NCI-H524 treated with DMSO at 0.1 percent for 48 hours (cell line): ENCODE measurements around the gene SPOCK1.
A peak's percentile ranks its signal among the peaks of the same experiment; 100 is the strongest.
"Not testable (repeated sequence)": the region's sequence is repeated elsewhere in the genome, so short reads cannot be mapped to it uniquely, and the experiment has no call there.

Source experiments
- DNase-seq: peaks from one replicate; lab custom pipeline; 2025; lab: John Stamatoyannopoulos, UW

SPOCK1 gene

GRCh38 chr5:137019229-137019628 lies 479.9 kb downstream of the SPOCK1 start:
- no peak for DNase-seq

GRCh38 chr5:137016783-137017324 lies 482.3 kb downstream of the SPOCK1 start:
- DNase-seq = no peak

- no peak for DNase-seq
Measured at GRCh38 chr5:137015540-137016116, 483.5 kb downstream of the SPOCK1 start.

- DNase-seq = no peak
Measured at GRCh38 chr5:137014731-137015130, 484.4 kb downstream of the SPOCK1 start.

GRCh38 chr5:137010226-137010625 lies 488.9 kb downstream of the SPOCK1 start:
- DNase-seq = no peak

GRCh38 chr5:137004279-137004678 lies 494.8 kb downstream of the SPOCK1 start:
- no peak for DNase-seq

GRCh38 chr5:137001026-137001569 lies 498.0 kb downstream of the SPOCK1 start:
- DNase-seq = no peak

- DNase-seq = no peak
Measured at GRCh38 chr5:136999787-137000186, 499.3 kb downstream of the SPOCK1 start.

GRCh38 chr5:136998854-136999357 lies 500.2 kb downstream of the SPOCK1 start:
- DNase-seq = no peak

- no peak for DNase-seq
Measured at GRCh38 chr5:136994154-136994553, 505.0 kb downstream of the SPOCK1 start.

GRCh38 chr5:136992796-136993489 lies 506.2 kb downstream of the SPOCK1 start:
- no peak for DNase-seq

GRCh38 chr5:136985785-136986475 lies 513.2 kb downstream of the SPOCK1 start:
- DNase-seq = no peak

- DNase-seq = peak; percentile 63
Measured at GRCh38 chr5:136984772-136985446, 514.2 kb downstream of the SPOCK1 start.

- no peak for DNase-seq
Measured at GRCh38 chr5:136981936-136982335, 517.2 kb downstream of the SPOCK1 start.

GRCh38 chr5:136979131-136979530 lies 520.0 kb downstream of the SPOCK1 start:
- DNase-seq = no peak

- DNase-seq = no peak
Measured at GRCh38 chr5:136963504-136963903, 535.6 kb downstream of the SPOCK1 start.

GRCh38 chr5:136957428-136957827 lies 541.7 kb downstream of the SPOCK1 start:
- no peak for DNase-seq

GRCh38 chr5:136954142-136954541 lies 545.0 kb downstream of the SPOCK1 start:
- DNase-seq = not testable (repeated sequence)

GRCh38 chr5:136953346-136954069 lies 545.6 kb downstream of the SPOCK1 start:
- not testable (repeated sequence) for DNase-seq

- DNase-seq = no peak
Measured at GRCh38 chr5:136927571-136927970, 571.6 kb downstream of the SPOCK1 start.

- no peak for DNase-seq
Measured at GRCh38 chr5:136926073-136926472, 573.1 kb downstream of the SPOCK1 start.
